NCI-H82 treated with DMSO at 0.1 percent for 48 hours (cell line): ENCODE measurements around the gene CHAF1A.

ENCODE experiments used
- DNase-seq: peaks from one replicate; lab custom pipeline; 2025; ENCODE audit not compliant: unreplicated experiment; lab: John Stamatoyannopoulos, UW

The CHAF1A gene

DNA sequence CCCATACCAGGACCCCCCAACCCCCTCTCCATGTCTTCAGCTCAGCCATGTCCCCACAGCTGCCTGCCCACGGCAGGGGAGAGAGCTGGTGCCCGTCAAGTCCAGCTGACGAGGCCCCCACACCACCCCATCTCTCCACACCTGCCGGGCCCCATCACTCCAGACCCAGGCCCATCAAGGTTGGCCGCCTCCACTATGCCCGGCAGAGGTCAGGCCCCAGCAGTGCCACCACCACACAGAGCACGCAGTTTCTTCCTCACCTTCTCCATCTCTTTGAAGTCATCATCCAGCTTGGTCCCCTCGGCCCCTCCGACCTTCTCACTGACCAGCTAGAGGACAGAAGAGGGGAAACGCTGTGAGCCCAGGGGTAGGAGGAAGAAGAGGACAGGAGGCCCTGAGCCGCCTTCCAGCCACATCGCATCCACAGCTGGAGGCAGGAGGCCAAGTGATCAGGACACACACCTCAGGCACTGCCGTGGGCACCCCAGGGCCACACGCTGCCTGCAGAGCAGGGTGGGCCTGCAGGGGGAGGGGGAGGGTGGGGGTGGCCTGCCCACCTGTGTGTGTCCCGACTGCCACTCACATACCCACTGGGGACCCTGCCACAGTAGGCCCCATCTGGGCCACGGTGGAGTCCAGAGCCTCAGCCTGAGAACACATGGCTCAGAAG is 35.6 kb upstream of the CHAF1A start:
- no peak for DNase-seq

DNA sequence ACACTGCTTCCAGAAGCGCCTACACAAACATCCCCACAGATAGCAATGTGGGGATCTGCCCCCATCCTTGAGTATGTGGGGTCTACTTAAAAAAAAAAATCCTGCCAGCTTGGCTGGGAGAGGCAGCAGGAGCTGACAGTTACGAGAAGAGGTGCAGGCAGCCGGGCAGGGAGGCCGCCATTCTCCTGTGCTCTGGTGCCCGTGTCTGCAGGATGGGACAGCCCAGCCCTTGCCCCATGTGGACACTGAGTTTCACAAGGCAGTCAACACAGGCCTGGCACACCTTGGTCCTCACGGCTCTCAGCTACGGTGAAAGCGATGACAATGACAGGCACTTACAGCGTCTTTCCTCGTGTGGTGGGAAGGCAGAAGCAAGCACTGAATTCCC is 35.1 kb upstream of the CHAF1A start:
- no peak for DNase-seq

DNA sequence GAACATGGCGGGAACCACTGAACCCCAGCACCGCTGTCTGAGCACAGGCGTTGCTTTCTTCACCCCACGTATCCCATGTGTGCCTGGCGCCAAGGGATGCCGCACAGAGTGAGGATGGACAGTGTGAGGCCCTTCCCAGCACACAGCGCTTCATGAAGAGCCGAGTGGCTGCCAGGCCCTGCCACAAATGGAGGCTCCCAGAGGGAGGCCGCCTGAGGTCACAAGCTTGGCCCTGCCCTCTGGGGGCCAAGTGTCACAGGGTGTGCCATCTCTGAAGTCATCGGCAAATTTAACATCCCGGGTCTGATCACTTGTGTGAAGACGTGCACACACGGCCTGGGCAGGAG is 34.7 kb upstream of the CHAF1A start:
- no peak for DNase-seq

DNA sequence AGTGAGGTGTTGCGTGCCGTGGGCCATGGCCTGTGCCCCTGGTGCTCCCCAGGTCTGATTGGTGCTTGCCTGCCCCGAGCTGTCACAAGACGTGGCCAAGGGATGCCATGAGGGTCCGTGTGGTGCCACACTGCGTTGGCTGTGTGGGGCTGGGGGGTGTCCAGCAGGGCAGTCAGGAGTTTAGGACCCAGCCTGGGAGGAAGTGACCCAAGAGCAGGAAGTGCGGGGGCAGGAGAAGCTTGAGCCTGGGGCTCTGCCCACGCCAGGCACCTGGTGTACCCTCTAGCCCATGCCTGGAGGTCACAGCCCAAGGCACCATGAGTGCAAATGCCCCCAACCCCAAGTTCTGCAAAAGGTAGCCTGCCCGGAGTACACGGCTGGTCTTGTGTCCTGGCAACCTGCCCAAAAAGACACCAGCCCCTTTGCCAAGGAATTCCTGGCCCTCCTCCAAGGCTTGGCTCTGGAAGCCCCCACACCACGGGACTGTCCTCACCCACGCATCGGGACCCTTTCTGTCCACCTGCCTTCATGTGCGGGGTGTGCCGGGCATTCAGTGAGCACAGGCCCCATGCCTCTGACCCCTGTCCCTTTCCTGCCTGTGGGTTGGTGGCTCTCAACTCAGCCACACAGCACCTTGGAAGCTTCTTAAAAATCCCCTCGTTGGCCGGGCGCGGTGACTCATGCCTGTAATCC is 34.2 kb upstream of the CHAF1A start:
- no peak for DNase-seq

DNA sequence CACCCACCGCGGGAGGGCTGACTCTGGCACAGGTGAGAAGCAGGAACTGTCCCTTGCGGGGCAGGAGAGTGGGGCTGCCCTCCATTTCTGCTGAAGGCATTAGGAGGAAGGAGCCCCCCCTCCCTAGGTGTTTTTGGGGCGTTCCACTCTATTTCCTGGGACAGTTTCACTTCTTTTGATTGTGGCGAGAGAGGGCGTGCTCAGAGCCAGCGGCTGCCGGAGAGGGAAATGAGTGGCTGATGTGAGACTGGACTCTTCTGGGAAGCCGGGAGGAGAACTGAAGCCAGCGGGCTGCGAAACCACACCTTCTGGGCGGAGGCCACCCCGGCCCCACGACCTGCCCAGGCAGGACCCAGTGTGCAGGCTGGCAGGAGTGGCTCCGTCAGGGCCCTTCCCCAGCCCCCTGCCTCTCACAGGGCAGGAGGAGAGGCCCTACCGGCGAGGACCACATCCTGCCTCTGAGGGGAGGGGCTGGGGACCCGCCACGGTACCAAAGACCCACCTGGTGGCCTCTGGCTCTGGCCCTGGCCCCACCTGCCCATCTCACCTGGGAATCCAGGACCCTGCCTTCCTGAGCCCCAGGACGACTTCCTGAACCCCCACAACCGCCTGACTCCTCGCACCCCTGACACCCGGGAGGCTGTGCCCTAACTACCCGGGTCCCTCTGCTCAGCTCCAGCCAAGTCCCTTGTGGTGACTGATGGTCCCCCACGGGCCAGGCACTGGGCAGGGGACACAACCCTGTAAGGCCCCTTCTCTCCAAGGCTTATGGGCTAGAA is 33.1 kb upstream of the CHAF1A start:
- no peak for DNase-seq

DNA sequence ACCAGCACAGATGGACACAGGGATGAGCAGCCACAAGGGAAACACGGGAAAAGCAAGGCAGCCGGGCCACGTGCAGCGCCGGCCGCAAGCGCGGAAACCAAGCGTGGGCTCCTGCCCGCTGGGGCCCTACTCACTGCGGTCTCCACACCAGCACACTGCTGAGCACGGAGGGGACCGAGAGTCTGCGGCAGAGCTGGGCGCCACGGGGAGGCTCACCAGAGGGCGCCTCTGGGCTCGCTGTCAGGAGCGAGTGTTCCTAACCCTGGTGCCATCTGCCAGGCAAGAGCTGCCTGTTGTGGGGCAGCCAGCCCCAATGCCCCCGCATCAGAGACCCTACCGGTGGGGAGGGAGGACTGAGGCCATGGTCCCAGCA is 32.6 kb upstream of the CHAF1A start:
- no peak for DNase-seq

DNA sequence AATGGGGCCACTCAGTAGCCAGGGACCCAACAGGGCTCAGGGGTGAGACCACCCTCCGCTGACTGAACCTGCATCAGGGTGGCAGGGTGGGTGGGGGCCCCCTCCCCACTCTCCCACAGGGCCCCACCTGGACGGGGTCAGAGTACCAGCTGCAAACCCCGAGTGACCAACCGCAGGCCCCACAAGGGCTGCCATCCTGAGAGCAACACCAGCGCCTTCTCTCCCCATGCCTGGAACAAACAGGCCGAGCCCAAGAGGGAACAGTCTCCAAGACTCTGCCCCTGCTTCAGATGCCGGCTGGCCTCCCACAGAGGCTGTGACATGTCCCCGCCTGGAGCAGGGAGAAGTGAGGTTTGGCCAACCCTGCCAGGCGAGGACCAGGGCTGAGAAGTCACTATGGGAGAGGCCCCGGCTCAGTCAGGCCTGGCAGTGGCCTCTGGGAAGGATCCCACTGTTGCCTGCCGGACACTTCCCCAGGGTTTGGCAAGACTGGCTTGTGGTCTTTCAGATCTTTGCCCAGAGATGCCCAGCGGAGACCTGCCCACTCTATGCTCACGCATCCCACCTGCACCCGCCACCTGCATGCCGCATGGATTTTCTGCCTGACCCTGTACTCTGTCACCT is 31.9 kb upstream of the CHAF1A start:
- DNase-seq, result no peak

DNA sequence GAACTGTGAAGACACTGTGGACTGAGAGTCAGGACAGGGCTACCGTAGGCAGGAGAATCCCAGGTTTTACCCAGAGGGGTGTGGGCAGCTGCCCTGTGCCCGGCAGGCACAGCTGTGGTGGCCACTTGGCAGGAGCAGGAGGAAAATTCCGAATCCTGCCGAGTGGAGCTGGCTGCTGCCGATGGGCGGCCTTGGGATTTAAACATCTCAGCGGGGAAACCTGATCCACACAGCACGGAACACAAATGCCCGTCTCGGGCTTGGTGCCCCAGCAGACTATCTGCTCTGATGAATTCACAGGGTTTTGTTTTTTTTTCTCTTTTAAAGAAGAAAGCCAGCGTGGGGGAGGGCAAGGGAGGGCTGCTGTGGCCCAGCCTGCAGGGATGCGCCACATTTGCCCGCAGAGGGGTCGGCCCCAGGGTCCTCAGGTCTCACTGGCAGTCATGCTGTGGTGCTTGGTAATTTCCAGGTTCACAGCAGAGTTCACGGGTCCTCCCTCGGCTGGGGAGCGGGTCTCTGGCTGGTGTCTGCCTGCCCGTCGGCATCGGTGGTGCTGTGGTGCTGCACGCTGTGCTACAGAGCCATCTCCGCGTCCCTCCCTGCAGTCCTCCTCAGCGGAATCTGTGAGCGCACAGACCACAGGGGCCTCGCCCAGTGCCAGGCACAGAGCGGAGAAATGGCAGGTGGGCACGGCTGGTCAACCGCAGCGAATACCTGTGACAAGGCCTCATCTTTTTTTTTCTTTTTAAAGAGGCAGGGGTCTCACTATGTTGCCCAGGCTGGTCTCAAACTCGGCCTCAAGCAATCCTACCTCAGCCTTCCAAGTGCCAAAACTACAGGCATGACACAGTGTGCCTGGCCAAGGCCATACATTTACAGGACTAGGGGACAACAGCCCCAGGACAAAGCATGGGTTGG is 30.9 kb upstream of the CHAF1A start:
- no peak for DNase-seq

DNA sequence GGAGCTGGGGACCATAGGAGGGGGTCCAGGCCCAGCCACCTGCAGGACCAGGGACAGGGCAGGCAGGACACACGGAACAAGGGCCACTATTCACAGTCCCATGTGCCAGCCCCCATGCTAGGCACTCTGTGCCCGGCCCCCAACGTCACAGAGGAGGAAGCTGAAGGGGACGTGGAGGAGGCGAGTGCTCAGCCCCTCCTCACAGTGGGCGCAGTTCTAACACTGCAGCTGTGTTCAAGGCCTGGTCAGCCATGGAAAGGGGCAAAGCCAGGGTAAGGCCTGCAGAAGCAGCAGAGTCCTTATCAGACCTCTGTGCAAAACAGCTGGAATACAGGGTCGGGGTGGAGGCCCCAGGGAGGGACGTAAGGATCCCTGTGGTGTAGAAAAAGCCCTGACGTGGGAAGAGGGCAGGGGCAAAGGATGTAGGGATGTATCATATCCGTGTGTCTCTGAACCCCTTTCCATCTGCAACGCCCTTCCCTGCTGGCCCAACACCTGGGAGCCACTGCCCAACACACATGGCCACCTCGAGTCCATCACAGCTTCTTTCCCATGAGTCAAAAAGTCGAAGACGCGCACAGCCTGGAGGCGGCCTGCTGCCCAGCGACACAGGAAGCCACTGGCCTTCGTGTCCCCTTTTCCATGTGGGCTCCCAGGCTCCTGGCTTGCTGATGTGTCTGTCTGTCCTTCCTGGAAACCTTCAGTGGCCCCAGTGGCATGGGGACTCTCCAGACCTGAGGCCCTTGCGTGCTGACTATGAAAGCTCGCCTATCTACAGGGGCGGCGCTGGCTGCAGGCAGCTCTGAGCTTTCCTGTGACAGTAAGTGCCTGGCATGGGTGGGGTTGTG is 30.1 kb upstream of the CHAF1A start:
- no peak for DNase-seq

DNA sequence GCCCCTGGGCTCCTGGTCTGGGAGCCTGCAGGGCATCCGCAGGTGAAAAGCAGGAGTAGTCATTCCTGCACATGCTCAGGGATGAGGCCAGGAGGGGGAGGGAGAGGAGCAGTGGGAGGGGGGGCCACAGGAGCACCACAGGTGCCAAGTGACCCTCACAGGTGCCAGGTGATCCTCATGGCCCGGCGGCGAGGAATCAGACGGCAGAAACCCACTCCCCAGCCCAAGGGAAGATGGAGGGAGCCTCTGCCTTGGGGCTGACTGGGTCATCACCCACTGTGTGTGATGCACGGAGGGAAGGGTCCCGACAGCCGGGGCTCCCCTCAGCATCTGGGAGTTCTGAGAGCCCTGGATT is 29.4 kb upstream of the CHAF1A start:
- no peak for DNase-seq

DNA sequence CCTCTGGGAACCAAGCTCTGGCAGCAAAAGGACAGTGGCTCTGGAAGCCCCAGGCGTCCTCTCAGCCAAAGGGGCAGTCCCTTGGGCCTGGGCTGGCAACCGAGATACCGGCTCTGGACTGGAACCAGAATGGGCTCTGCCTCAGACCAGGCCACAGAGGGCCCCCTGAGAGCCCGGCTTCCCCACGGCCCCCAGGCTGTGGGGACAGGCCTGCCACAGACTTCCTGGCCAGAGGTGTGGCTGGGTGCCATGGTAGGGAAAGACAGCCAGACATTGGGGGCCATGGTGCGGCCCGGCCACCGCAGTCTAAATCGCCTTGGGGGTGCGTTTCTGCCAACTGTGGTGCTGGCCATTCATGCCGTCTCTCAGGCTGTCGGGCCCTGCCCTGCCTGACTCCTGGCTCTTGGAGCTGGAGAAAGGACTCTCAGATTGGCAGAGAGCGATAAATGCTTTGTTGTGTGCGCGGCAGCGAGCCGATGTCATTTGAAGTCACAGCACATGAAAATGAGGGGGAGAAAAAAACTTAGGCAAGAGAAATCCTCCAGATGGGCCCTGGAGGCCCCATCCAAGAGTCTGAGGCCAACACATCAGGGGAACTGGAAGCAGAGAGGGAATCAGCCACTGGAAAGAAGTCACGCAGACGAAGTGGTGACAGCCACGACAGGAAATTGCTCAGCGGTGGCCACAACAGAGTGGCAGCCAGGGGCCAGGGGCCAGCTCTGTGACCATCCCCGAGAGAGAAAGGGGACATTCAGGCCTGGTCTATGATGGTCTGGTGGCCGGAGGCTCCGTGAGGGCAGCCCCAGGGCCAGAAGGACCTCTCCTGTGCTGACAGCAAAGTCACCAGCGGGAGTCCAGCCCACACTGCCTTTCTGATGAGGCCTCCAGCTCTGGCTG is 28.6 kb upstream of the CHAF1A start:
- no peak for DNase-seq

DNA sequence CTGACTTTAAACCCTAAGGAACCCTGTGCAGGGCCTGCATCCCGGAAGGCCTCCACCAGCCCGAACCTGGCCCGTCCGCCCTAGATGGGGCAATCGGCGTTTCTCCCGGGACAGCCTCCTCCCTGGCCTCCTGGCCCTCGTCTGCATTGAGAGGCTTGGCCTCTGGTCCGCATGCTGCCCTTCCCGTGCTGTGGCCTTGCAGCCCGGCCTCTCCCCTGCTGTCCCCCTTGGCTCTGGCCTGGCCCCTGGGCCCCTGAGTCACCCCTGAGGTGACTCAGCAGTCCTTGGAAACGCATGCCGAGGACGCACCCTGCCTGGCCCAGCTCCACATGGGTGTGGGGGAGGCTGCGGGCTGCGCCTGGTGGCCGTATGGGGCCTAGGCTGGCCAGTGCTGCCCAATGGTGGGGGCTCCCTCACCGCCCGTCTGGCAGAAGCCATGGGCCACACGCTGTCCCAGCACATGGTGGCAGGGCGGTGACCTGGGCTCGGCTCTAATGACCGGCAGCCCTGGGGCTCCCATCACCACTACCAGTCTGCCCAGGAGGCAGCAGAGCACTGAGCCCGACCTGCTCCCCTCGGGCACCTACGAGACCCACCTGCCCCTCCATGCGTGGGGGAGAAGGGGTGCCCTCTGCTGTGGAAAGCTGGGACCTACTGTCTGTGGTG is 27.8 kb upstream of the CHAF1A start:
- no peak for DNase-seq

DNA sequence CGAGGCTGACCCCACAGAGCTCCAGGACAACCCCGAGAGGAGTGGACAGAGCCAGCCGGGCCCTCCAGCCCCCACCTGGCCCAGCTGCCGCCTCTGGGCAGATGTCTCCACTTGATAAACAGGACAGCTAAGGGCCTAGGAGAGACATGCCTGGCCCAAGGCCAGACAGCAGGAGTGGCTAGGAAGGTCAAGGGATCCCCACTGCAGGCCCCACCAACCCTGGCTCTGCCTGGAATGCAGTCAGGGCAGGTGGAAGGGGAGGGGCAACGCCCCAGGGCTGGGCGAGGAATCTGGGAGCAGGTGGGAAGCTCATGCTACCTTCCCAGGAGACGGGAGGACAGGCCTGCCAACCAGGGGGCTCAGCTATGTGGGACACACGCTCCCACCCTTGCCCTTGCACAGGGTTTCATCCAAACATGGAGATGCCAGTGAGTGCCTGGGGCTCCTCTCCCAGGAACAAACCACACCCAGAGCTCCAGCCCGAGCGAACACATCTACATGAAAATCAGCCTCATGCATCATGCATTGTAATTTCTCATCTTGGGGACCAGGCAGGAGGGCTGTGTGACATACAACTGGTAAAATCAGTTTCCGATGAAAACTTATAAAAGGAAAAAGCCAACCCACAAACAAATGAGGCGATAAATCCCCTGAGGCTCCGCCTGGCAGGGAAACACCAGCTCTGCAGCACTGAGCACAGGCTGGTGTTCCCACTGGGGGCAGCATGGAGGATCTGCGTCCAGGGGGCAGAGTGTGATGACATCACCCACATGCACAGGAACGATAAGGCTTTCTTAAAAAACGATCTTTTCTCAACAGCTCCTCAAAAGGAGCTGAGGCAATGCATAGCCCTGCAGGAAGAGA is 27.0 kb upstream of the CHAF1A start:
- no peak for DNase-seq

DNA sequence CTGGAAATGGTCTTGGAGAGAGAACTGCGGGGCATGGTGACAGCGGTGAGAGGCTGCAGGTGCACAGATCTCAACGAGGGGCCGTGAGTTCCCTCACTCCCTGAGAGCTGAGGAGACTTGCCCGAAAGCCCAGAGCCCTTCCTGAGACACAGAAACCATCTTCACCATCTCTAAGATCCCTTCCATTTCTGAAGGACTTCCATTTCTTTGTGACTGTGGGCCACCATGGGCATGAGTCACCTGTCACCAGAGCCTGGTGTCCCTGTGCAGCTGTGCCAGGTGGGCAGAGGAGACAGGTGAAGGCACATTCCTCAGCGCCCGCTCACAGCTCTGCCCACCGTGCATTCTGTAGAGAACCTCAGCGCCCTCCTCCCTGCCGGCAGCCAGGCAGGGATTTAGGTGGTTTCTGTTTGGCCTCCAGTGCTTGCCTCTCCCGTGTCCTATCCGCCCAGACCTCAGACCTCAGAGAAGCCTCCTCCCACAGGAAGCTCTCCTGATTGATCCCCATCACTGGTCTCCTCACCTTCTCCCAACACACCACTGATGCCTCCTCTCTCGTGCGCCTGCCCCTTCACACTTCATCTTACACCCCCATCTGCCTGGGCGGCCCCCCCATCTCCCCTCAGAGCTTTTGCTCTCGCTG is 26.3 kb upstream of the CHAF1A start:
- DNase-seq, result no peak

DNA sequence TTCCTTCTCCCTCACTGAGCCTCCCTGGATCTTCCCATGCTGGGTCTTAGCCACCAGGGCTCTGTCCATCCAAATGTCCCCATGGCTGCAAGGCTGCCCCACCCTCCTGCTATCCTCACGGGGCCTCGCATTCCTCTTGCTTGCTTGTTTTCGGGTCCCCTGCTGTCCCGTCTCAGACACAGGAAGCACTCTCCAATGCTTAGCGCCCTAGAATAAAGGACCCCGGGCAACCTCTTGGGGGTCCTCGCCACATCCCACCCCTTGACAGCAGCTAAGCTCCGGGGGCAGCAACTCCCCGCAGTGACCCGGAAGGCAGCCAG is 25.8 kb upstream of the CHAF1A start:
- no peak for DNase-seq

DNA sequence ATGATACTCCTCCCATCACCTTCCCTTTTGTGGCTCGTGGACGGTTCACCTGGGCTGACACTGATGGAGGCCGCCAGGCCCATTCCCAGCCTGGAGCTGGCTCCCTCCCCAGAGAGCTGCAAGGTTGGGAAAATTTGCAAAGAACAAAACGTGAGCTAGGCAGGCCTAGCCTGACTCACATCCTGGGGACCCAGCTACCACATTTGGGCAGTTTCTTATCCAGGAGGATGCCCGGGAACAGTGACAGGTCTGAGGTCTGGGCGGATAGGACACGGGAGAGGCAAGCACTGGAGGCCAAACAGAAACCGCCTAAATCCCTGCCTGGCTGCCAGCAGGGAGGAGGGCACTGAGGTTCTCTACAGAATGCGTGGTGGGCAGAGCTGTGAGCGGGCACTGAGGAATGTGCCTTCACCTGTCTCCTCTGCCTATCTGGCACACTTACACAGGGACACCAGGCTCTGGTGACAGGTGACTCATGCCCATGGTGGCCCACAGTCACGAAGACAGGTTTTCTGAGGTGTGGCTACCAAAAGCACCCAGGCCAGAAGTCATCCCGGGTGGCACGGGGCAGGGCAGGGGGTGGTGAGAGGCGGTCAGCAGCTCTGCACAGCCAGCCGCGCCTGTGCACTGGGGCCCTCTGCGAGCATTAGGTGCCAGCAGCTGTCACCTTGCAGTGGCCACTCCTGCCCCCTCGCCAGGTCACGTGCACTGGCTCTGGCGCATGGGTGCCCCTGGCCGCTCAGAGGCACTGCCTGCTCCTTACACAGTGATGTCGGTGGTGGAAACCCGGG is 25.3 kb upstream of the CHAF1A start:
- DNase-seq, result no peak

DNA sequence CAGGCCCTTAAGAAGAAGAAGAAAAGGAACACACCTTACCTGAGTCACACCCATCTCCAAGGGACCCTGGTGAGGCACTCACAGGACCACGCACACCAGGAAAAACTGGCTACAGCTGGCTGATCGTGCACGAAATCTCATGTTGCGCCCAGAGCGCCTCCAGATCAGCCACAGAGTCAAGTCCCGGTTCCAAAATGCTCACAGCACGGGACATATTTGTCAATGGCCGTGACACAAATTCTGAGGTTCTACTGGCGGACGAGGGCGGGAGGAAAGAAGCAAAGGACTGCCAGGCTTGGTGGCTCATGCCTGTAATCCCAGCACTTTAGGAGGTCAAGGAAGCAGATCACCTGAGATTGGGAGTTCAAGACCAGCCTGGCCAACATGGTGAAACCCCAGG is 23.6 kb upstream of the CHAF1A start:
- DNase-seq, result no peak
